NB4 (cell line): ENCODE results near the gene UBXN11.
"Not testable (repeated sequence)": the region's sequence is repeated elsewhere in the genome, so short reads cannot be mapped to it uniquely, and the experiment has no call there.

Experiments used
- MAX ChIP-seq: IDR thresholded peaks from 2 replicates; pipeline ENCODE4 v1.6.1; 2011; ENCODE audit warnings: low read depth, low read length
- TF ChIP-seq, protein P1 (sequence below): IDR thresholded peaks from one replicate; pipeline ENCODE4 v1.5.1; 2012; ENCODE audit warnings: low read depth, low read length

DNA sequence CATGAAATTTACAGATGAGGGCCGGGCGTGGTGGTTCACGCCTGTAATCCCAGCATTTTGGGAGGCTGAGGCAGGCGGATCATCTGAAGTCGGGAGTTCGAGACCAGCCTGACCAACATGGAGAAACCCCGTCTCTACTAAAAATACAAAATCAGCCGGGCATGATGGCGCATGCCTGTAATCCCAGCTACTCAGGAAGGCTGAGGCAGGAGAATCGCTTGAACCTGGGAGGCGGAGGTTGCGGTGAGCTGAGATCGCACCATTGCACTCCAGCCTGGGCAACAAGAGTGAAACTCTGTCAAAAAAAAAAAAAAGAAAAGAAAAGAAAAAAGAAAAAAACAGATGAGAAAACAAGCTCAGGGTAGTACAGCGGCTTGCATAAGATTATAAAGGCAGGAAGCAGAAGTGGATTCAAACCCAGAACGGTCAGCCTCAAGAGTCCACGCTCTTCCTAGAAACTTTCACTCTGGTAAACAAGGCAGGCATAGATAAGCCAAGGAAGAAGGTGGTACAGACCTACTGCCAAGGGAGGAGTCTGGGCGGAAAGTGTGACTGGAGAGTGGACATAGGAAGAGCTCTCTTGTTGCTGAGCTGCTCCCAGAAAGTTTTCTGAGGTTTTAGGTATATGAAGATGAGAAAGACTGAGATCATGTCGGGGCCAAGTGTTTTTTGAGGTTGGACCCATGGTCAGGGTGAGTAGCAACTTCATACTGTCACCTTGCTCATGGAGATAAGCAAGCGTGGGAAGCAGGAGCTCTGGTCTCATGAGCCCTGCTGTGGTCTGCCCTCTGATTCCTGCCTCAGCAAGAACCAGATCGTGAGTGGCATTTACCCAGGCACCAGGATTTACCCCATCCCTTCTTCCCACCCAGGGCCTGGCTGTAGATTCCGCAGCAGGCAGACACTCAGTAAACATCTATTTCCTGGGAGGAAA, 1.8 kb upstream of the UBXN11 start:
- TF ChIP-seq, protein P1, sequence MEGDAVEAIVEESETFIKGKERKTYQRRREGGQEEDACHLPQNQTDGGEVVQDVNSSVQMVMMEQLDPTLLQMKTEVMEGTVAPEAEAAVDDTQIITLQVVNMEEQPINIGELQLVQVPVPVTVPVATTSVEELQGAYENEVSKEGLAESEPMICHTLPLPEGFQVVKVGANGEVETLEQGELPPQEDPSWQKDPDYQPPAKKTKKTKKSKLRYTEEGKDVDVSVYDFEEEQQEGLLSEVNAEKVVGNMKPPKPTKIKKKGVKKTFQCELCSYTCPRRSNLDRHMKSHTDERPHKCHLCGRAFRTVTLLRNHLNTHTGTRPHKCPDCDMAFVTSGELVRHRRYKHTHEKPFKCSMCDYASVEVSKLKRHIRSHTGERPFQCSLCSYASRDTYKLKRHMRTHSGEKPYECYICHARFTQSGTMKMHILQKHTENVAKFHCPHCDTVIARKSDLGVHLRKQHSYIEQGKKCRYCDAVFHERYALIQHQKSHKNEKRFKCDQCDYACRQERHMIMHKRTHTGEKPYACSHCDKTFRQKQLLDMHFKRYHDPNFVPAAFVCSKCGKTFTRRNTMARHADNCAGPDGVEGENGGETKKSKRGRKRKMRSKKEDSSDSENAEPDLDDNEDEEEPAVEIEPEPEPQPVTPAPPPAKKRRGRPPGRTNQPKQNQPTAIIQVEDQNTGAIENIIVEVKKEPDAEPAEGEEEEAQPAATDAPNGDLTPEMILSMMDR: not testable (repeated sequence)
- not testable (repeated sequence) for TF ChIP-seq MAX
